RCC 7860 (cell line): ENCODE data around the gene DAPK3.
"Not testable (repeated sequence)": the region's sequence is repeated elsewhere in the genome, so short reads cannot be mapped to it uniquely, and the experiment has no call there.

Experiments used
- DNase-seq: peaks from one replicate; pipeline ENCODE4 v3.0.0-alpha.2; 2015; ENCODE audit warnings: low spot score
- FAIRE-seq: peaks from 2 replicates; lab custom pipeline; 2012; peaks lifted over from hg19 to GRCh38; lab: Jason Lieb, UNC

Gene DAPK3

DNA sequence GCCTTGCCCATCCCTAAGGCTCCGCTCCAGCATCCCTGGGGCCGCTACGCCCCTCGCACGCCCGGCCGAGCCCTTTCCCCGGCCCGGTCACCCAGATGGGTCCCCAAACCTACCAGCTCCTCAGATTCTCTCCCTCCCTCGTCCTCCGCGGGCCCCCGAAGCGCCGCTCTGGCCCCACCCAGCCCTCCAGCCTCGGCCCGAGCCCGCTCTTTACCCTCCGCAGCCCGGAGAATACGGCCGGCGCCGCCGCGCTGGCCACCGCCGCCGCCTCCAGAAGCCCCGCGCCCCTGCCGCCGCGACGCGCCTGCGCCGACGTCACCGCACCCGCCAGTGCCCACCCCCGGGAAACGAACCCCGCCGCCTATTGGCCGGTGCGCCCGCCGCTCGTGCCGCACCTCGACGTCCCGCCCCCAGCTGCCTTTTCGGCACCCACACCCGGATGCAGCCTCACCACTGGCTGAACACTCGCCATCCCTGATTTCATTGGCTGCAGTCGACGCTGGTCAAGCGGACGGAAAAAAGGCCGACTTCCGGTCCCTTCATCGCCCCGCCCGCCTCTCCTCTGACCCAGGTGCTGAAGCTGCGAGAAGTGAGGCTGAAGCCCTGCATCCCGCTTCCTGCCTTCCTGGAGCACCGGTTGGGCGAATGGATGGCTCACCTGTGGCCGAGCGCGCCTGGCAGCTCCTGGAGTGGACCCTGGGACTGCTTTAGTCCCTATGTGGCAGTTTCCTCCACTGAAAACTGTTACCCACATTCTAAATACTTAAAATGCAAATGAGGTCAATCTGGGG, at the start of gene DAPK3:
DAPK3 (minus strand) TSS at position 292 of the 791 bp plus-strand sequence. CDS start 1,364 bp downstream, outside the sequence.
- DNase-seq (peak; percentile 96), FAIRE-seq (peak; percentile 58)

DNA sequence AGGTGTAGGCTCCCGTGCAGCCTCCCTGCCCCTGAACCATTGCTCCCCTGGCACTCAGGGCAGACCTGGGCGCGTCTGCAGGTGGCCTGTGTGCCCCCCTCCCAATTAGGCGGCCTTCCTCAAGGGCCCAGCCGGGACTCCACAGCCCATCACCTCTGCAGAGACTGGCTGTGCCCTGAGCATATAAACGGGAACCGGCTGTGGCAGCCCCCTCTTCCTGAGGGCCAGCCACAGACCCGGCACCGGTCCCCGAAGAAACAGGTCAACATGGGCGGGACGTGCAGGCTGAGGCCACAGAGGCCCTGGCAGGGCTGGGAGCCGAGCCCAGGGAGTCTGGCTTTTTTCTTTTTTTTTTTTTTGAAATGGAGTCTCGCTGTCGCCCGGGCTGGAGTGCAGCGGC, 48.7 kb upstream of the DAPK3 start:
- DNase-seq (no peak), FAIRE-seq (no peak)

DNA sequence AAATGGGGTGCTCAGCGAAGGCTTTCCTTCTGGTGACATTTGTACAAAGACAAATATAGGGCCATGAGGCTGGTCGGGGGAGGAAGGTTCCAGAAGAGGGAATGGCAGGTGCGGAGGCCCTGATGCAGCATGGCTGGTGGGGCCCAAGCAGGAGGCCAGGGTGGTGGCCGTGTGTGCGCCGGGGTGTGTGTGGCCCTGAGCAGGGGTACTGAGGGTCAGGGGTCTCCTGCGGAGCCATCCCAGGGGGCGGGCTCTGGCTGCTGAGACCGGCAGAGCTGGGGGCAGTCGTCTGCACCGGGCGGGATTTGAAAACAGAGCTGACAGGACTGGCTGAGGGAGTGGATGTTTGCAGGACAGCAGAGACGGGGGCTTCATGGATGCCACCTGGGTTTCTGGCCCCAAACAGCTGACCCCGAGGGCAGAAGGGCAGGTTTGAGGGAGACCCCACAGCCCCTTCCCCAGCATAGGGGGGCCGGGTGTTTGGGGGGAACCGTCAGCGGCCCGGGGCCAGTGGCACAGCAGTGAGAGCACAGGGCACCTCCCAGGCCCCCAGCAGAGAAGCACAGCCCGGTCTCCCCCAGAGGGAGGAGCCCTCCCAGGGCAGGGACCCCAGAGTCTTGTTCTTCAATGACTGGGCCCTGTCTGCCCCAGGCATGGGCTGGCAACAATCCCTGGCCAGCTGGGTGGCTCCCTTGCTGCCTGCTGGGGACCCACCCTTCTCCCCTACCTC, 48.0 kb upstream of the DAPK3 start:
- FAIRE-seq (no peak), DNase-seq (no peak)

DNA sequence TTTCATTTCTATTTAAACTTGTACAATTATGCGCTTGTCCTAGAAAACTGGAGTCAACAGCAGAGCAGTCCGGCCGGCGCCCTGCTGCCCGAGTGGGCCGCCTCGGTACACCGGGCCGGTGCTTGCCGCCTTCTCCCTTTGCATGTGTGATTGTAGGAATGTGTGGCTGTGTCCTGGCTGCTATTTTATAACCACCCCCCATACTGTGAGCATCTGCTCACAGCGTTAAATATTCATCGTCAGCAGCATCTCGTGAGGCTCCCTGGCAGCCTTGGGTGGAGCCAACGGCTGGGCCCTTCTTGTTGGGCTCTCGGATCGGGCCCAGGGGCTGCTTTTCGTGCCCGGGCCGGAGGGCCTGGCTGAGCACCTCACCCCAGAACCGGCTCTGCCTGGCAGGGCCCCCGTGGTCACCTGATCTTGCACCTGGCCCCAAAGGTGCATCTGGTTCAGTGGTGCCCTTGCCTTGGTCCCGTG, 47.3 kb upstream of the DAPK3 start:
- DNase-seq (no peak), FAIRE-seq (no peak)

DNA sequence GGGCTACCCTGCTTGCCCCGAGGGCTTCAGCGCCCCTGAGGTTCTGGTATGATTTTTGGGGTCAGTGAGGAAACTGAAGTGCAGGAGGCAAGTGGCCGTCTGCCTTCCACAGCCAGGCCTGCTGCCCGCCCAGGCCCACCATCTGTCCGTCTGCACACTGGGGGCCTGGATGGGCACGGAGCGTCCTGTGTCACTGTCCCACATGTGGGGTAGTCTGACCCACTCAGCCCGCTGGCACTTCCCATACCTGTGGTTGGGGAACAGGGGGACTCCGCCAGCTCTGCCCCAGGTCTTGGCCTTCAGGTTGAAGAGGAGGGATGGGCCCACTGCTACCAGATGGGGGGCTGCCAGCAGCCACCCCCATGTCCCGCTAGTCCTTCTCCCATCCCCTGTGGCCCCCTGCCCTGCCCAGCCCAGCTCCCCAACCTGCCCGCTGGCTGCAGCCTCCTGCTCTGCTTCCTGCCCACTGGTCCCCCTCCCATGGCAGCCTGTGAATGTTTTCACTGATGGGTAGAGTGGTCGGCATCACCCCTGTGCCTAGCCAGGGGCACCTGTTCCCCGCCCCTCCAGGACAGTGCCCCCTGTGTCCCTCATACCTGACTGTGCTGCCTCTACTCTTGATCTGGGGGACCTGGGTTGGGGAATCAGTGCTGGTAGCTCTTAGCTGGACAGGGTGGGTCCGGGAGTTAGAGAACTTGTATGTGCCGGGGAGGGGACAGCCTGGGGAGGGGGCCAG, 46.2 kb upstream of the DAPK3 start:
- FAIRE-seq: no peak
- no peak for DNase-seq

DNA sequence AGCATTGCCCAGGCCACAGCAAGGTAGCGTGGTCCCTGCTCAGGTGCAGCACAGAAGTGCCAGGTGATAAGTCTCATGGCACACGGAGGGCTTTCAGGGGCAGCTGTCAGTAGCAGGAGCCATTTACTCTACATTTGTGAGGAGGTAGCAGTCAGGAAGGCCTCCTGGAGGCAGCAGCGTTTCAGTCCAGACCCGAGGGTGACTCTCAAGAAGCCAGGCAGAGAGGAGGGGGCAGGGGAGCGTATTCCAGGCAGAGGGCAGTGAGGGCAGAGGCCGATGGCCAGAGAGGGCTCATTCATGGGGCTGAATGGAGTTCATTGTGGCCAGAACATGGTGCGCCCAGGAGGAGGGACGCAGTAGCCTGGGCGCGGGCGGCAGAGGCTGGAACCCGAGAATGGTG, 45.6 kb upstream of the DAPK3 start:
- no peak for DNase-seq
- no peak for FAIRE-seq

DNA sequence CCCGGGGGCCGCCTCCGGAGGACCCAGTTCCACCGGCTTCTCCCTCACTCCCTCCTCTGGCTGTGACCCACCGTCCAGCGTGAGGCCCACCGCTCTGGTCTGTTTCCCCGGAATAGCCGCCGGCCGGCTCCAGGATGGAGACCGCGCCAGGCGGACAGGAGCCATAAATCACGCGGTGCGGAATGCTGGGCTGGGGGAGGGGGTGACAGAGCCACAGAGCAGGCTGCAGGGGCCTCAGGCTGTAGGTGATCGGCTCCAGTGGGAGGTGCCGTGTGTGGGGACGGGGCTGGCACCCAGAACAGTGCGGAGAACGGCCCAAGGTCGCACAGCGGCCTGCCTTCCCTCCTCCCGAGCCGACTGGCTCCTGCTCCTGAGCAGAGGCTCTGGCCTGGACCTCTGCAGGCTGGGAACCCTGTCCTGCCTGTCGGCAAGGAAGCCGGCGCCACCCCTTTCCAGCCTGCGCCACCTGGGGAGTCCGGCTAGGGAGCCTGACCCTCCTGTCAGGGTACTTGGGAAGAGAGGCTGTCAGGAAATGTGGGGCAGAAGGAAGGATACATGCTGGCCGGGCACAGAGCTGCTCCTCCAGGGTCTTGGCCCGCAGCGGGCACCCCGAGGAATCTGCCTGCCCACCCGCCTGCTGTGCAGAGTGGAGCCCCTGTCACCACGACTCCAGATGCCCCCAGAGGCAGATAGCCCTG, 45.0 kb upstream of the DAPK3 start:
- no peak for FAIRE-seq
- DNase-seq: no peak

DNA sequence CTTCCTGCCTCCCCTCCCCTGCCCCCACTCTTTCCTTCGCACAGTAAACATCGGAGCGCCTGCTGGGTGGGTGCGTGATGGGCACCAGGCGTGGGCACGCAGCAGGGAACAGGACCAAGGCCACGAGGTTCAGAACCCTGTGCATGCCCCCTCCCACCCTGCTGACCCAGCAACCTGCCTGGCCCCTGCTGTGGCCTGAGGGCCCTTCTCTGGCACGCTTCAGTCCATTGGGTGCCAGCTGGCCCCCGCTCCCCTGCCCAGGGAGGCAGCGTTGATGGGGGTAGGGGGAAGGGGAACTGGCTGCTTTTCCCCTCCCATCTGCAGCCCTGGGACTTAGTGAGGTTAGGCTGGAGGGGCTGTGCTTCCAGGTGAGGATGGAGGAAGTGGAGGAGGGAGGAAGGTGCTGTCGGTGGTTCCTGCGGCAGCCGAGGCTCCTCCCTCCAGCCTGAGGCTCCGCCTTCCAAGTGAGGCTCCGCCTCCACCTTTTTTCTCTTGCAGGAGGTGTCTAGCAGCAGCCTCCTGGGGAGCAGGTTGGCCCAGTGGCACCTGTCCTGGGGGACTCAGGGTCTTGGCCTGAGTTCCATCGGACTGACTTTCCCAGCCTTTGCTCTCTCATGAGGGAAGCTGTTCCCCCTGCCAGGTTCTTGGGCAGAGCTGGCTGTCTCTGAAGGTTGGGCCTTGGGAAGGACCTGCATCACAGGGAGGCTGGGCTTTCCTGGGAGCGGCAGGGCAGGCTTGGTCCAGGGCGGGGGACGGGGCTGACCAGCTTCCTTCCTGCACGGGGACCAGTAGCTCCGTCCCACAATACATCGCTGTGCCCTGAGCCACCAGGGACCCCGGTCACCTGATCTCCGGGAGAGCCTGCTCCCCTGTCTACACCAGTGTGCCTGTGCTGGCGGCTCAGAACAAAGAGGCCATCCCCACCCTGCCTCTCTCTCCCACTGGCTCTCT, 43.9 kb upstream of the DAPK3 start:
- FAIRE-seq (no peak), DNase-seq (no peak)

DNA sequence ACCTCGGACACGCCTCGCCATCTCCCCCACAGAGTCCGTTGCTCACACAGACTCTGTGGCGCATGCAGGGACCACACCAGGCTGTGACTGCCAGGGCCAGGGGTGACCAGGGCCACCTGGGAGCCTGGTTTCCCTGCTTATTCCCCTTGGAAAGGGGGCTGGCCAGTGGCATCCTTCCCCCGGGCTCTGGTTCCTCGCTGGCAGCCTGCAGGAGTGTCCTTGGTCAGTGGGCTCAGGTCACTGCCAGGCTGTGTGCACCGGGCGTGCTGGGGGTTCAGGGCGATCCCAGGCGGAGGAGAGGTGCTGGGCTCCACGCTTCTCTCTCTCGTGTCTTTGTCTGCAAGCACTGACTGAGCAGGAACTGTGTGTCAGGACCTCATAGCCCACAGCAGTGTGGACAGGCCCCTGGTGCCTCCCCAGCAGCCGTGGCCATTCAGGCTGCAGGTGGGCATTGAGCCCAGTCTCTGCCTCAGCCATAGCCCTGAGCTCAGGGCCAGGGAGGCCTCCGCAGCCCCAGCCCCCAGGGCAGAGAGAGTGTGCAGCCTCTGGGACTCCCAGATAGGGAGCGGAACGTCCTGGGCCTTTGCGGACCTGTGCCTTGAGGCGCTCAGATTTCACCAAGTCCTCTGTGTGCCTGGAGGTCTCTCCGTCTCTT, 43.1 kb upstream of the DAPK3 start:
- no peak for DNase-seq
- FAIRE-seq: no peak

DNA sequence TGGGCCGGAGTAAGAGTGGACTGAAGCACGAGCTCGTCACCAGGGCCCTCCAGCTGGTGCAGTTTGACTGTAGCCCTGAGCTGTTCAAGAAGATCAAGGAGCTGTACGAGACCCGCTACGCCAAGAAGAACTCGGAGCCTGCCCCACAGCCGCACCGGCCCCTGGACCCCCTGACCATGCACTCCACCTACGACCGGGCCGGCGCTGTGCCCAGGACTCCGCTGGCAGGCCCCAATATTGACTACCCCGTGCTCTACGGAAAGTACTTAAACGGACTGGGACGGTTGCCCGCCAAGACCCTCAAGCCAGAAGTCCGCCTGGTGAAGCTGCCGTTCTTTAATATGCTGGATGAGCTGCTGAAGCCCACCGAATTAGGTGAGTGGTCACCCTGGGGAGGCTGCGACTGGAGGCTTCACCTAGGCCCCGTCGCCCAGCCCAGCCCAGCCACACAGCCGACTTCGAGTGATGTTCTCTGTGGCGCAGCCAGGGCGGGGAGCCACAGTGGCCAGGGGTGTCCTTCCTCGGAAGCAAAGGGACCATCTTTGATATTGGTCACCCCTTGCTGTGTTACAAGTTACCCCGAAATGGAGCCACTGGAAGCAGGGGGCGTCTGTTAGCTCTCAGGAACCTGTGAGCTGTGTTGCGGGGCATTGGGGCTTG, 42.2 kb upstream of the DAPK3 start:
- FAIRE-seq (no peak), DNase-seq (no peak)

DNA sequence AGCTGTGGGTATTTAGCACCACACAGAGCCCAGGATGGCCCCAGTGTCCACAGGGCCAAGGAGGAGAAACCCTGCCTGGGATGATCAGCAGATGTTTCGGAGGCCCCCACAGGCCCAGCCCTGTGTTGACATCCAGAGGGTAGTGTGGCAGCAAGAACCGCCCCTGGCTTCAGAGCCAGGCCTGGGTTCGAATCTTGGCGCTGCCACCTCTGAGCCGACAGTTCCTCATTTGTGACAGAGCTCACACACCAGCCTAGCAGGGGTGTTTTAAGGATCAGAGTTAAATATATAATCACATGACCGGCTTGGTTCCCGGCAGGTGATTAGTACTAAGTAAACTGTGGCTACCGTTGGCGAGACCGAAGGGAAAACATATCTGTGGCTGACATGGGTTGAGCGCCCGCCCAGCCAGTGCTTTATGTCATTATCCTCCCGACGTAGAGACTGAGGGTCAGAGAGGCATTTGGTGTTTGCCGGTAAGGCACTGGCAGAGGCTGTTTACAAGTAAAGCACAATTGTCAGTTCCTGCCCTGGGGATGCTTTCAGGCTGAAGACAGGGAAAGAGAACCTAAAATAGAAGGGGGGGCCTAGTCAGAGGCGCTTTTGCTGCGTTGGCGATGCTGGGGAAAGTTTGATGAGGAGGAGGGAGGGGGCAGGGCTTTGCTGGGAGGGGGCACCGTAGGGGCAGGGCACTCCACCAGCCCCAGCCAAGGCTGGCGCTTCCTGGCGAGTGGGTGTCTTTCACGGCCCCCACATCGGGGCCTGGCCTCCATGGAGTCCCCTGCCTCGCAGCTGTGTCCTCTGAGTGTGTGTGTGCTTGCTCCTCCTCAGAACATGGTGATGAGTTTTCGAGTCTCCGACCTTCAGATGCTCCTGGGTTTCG, 41.4 kb upstream of the DAPK3 start:
- DNase-seq: no peak
- no peak for FAIRE-seq

DNA sequence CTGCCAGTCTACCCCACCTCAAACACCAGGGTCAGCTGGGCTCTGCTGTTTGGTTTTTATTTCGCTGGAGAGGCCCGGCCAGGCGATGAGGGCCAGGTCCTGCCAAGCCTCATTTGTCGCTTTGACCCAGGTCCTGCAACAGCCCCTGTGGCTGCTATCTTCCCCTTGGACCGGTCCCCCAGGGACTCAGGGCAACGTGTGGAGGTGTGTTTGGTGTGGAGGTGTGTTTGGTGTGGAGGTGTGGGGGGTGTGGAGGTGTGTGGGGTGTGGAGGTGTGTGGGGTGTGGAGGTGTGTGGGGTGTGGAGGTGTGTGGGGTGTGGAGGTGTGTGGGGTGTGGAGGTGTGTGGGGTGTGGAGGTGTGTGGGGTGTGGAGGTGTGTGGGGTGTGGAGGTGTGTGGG, 40.5 kb upstream of the DAPK3 start:
- not testable (repeated sequence) for DNase-seq

DNA sequence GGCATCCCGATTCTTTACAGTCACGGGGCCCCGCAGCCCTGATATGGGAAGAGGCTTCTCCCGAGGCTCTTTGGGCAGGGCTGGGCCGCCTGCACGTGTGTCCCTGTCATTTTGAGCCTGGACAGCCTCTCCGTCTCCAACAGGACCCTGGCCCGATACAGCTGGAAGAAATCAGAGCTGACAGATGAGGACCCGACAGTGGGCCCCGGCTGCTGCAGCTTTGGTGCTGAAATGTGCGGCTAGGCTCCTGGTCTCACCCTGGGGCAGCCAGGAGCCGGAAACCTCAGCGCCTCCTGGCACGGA, 39.9 kb upstream of the DAPK3 start:
- DNase-seq (no peak), FAIRE-seq (no peak)

More for the DNA sequence above, 40.5 kb upstream of the DAPK3 start:
- not testable (repeated sequence) for FAIRE-seq

DNA sequence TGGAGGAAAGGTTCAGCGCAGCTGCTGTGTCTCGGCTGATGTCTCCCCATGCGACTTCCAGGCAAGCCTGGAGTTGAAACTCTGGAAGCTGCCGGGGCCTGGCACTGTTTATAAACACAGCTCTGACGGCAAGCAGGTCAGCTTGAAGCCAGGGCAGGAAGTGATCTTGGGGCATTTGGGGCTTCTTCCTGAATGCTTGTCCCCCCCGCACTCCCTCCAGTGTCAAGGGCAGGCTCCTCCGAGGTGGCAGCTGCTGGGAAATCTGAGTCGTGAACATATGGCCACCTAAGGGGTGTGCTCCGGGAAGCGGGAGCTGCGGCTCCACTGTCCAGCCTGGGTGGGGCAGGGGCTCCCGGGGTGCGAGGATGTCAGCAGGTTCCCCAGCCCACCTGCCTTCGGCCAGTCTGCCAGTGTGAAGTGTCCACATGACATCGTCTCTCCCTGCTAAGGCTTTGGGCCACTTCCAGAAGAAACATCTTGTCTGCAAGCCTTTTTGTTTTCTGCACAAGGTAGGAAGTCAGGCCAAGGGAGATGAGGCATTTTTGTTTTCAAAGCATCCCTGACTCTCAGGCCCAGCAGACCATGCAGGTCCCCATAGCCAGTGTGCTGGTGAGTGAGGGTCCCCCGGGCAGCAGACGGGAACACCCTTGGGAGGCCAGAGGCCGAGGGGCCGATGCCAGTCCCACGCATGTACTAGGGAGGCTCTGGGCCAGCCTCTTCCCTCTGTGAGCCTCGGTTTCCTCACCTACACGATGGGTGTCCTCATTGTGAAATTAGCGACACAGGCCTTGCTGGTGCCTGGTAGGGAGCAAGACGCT, 39.3 kb upstream of the DAPK3 start:
- FAIRE-seq: no peak

DNA sequence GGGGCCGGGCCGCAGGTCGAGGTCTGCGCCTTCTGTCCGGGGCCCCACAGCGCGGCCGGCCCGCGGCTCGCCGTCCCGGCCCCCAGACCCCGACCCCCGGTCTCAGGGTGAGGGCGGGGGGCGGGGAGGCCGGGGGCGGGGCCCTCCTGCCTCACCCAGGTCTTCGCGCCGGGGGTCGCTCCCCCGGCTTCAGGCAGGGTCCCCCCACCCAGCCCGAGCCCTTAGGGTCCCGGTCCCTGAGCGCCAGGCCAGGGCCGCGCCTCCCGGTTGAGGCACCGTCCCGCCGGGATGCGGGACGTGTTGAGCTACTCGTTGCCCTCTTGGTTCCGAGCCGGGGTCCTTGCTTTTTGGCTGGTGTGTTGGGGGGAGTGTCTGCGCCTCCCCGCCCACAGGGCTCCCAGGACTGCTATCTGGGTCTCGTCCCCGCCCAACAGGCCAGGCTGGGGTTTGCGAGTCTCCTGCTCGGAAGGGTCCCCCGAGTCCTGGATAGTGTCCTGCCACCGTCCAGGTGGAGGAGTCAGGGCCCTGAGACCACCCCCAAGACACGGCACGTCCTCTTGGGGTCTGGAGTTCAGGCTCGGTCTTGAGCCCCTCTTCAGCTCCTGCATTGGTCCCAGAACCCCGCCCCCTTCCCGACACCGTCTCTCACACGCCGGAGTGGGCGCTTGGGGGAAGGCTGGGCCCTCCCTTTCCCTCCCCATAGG, 37.1 kb upstream of the DAPK3 start:
- FAIRE-seq (no peak), DNase-seq (no peak)

More for the DNA sequence above, 39.3 kb upstream of the DAPK3 start:
- no peak for DNase-seq
